HepG2 (cell line): ENCODE measurements around the gene IFNA14. TPM values are rescaled to one million over a fixed set of nuclear protein-coding genes. Genes with fewer than 3 reads are reported as not detected.

Experiments
- ATAC-seq: fragments of 200-7000 bp; cut with Tn5 transposase; 3 replicates; pipeline ENCODE4 v1.9.1; 2020; ENCODE audit warnings: mild to moderate bottlenecking, moderate library complexity
- BruUV-seq: library from RNA; stranded (reverse); fragments of 400-500 nt; replicated peaks from 2 replicates; lab custom pipeline; 2021; lab: Mats Ljungman, UMichigan
- CTCF ChIA-PET: fragments of 300-600 bp; formaldehyde crosslinking; extraction: SDS; loops from one replicate; lab custom pipeline; 2021; ENCODE audit warnings: low total read pairs, inconsistent platforms, low intra/inter-chr PET ratio; lab: Yijun Ruan, JAX
- POLR2A ChIA-PET: fragments of 350-600 bp; sonication (Branson Sonifier 250); formaldehyde crosslinking; loops from one replicate; lab custom pipeline; 2020; ENCODE audit warnings: antibody characterized with exemption, inconsistent platforms; lab: Yijun Ruan, JAX
- DNase-seq: peaks from one replicate; pipeline ENCODE4 v3.0.0-alpha.2; 2015; ENCODE audit warnings: low spot score
- FAIRE-seq: peaks from 3 replicates; lab custom pipeline; 2011; peaks lifted over from hg19 to GRCh38; lab: Jason Lieb, UNC
- H2AFZ ChIP-seq: one replicate; pipeline ENCODE4 v1.6.1; 2011; ENCODE audit warnings: low read length, inconsistent platforms
- H3K27ac ChIP-seq: fragments of 300-600 bp; 3 replicates; pipeline ENCODE4 v1.8.0; 2011; ENCODE audit warnings: mixed run types, mild to moderate bottlenecking, mixed read lengths, low read length, inconsistent platforms; ENCODE audit not compliant: insufficient read depth; ENCODE audit errors: extremely low read length
- H3K27me3 ChIP-seq, 2 experiments: fragments of 200-600 bp in 1 of 2; 2 replicates in 1 of 2; 3 replicates in 1 of 2; pipeline versions ENCODE4 v1.6.0 to v1.8.0; 2011; ENCODE audit warnings: low read length in 2 of 2, mild to moderate bottlenecking in 2 of 2, moderate library complexity in 2 of 2, inconsistent platforms in 1 of 2; ENCODE audit not compliant: insufficient read depth in 2 of 2, control insufficient read depth in 1 of 2
- H3K36me3 ChIP-seq, 2 experiments: fragments of 200-600 bp in 1 of 2; replicated peaks in 1 of 2; 2 replicates in 1 of 2; 3 replicates in 1 of 2; pipeline versions ENCODE4 v1.5.1 to v1.8.0; 2011; ENCODE audit warnings: low read length in 2 of 2, inconsistent platforms in 1 of 2; ENCODE audit not compliant: insufficient read depth in 2 of 2, control insufficient read depth in 1 of 2
- H3K4me1 ChIP-seq: 2 replicates; pipeline ENCODE4 v1.5.1; 2012; ENCODE audit warnings: low read length, inconsistent platforms; ENCODE audit not compliant: insufficient read depth
- H3K4me2 ChIP-seq: 2 replicates; pipeline ENCODE4 v1.6.0; 2011; ENCODE audit warnings: low read depth, low read length, inconsistent platforms
- H3K4me3 ChIP-seq, 3 experiments: fragments of 200-600 bp in 1 of 3; sonication (generic), shearing (Covaris generic) in 1 of 3; replicated peaks in 1 of 3; 2 replicates each; pipeline ENCODE4 v1.5.1; 2011 to 2016; ENCODE audit warnings: low read length in 3 of 3, inconsistent platforms in 2 of 3, low read depth in 2 of 3, mild to moderate bottlenecking in 2 of 3, control low read depth in 1 of 3, mixed read lengths in 1 of 3; ENCODE audit not compliant: insufficient read depth in 1 of 3
- H3K79me2 ChIP-seq: one replicate; pipeline ENCODE4 v1.6.1; 2011; ENCODE audit warnings: low read length, inconsistent platforms; ENCODE audit not compliant: insufficient read depth
- H3K9ac ChIP-seq: 2 replicates; pipeline ENCODE4 v1.6.0; 2011; ENCODE audit warnings: mild to moderate bottlenecking, low read depth, low read length, inconsistent platforms; ENCODE audit not compliant: insufficient read depth
- H3K9me3 ChIP-seq: 2 replicates; pipeline ENCODE4 v1.5.1; 2012; ENCODE audit warnings: mild to moderate bottlenecking, low read length
- H4K20me1 ChIP-seq: 2 replicates; pipeline ENCODE4 v1.6.0; 2011; ENCODE audit warnings: inconsistent platforms, mild to moderate bottlenecking, low read length, moderate library complexity; ENCODE audit not compliant: insufficient read depth
- CBX2 ChIP-seq, 2 experiments: fragments of 200-600 bp in 1 of 2; sonication (generic); formaldehyde crosslinking in 1 of 2; IDR thresholded peaks; 2 replicates each; pipeline versions ENCODE4 v1.7.0 to v1.8.1; 2018 to 2022; ENCODE audit warnings: low read depth in 2 of 2, low read length in 1 of 2, mild to moderate bottlenecking in 1 of 2, missing genetic modification reagents in 1 of 2
- CTCF ChIP-seq: sonication (generic); formaldehyde crosslinking; IDR thresholded peaks from 2 replicates; pipeline ENCODE4 v1.5.0; 2020; ENCODE audit warnings: mild to moderate bottlenecking, missing genetic modification reagents, moderate library complexity
- DRAP1 ChIP-seq: IDR thresholded peaks from 2 replicates; pipeline ENCODE4 v1.6.1; 2016; ENCODE audit warnings: missing genetic modification reagents, missing compliant biosample characterization
- PREB ChIP-seq: sonication (generic); formaldehyde crosslinking; IDR thresholded peaks from 2 replicates; pipeline ENCODE4 v1.4.0; 2020; ENCODE audit warnings: missing genetic modification reagents
- RFXANK ChIP-seq: IDR thresholded peaks from 2 replicates; pipeline ENCODE4 v1.6.1; 2016
- TMF1 ChIP-seq: sonication (generic); formaldehyde crosslinking; IDR thresholded peaks from 2 replicates; pipeline ENCODE4 v1.8.1; 2022; ENCODE audit warnings: low read depth, missing genetic modification reagents
- YEATS2 ChIP-seq: sonication (generic); formaldehyde crosslinking; IDR thresholded peaks from 2 replicates; pipeline ENCODE4 v1.4.0; 2020; ENCODE audit warnings: missing genetic modification reagents, borderline replicate concordance
- ZBTB10 ChIP-seq: sonication (generic); formaldehyde crosslinking; IDR thresholded peaks from 2 replicates; pipeline ENCODE4 v1.4.0; 2020; ENCODE audit warnings: missing genetic modification reagents, borderline replicate concordance
- ZBTB46 ChIP-seq: sonication (generic); formaldehyde crosslinking; IDR thresholded peaks from 2 replicates; pipeline ENCODE4 v1.4.0; 2020; ENCODE audit warnings: mild to moderate bottlenecking, missing genetic modification reagents, borderline replicate concordance
- ZNF235 ChIP-seq: sonication (generic); formaldehyde crosslinking; IDR thresholded peaks from 2 replicates; pipeline ENCODE4 v1.8.1; 2023; ENCODE audit warnings: mild to moderate bottlenecking, missing genetic modification reagents, borderline replicate concordance
- ZNF672 ChIP-seq: sonication (generic); formaldehyde crosslinking; IDR thresholded peaks from 2 replicates; pipeline ENCODE4 v1.8.1; 2022; ENCODE audit warnings: missing genetic modification reagents
- ZNF770 ChIP-seq: sonication (generic); formaldehyde crosslinking; IDR thresholded peaks from 2 replicates; pipeline ENCODE4 v1.5.0; 2020; ENCODE audit warnings: mild to moderate bottlenecking, missing genetic modification reagents
- WGBS: methylation state at CpG from one replicate; pipeline ENCODE4 v1.1.6; 2017; ENCODE audit warnings: low lambda C conversion rate; 5-methylcytosine and 5-hydroxymethylcytosine counted together
- in situ Hi-C: cut with HindIII; loops from 2 replicates; pipeline ENCODE4 v1.10.0; 2017; ENCODE audit warnings: low pct_unique_long_range_greater_than_20kb; ENCODE audit not compliant: extremely low pct_ligation_motif_present
- intact Hi-C: fragments of 100-400 bp; cut with micrococcal nuclease; formaldehyde crosslinking; loops from one replicate; pipeline ENCODE4 v1.10.0; 2022; ENCODE audit not compliant: unreplicated experiment
- polyA plus RNA-seq, 8 experiments: library from polyadenylated mRNA; depleted of rRNA in 3 of 8; stranded (reverse) in 7 of 8; unstranded in 1 of 8; fragments of >200 nt; fragmentation: Illumina TruSeq in 4 of 8; extraction: Trizol in 4 of 8; gene quantifications; 2 replicates each; pipeline versions ENCODE4 v1.2.1 to v1.2.3, GENCODE V29; 2011 to 2016; ENCODE audit warnings: low read depth in 4 of 8, missing spikeins in 1 of 8, mixed read lengths in 1 of 8; ENCODE audit not compliant: insufficient read depth in 1 of 8
- total RNA-seq, 5 experiments: library from RNA; depleted of rRNA; stranded (reverse); fragments of >200 nt; fragmentation: Illumina TruSeq; extraction: Trizol; gene quantifications; 2 replicates each; pipeline ENCODE4 v1.2.3, GENCODE V29; 2016; ENCODE audit warnings: low read depth in 1 of 5

IFNA14 gene
- total and polyA plus RNA-seq, 2 of the 13 experiments (the other 11 are each of a cell fraction or from before 2014, with no cell fraction given), result not detected

GRCh38 chr9:21244836-21245235 is 5.0 kb upstream of the IFNA14 start:
- no peak for DNase-seq
- WGBS, result 0% methylated on average over 2 of the region's 2 CpGs
- TF ChIP-seq ZBTB10 (no peak), CBX2 (IDR thresholded peaks at IDR 0.05; ENCODE audit: low read depth, low read length) (no peak), CBX2 (CRISPR knock-in tag; IDR thresholded peaks at IDR 0.05; ENCODE audit: low read depth) (no peak), ZBTB46 (CRISPR knock-in tag) (no peak), DRAP1 (CRISPR knock-in tag) (no peak), RFXANK (CRISPR knock-in tag) (no peak), ZNF770 (CRISPR knock-in tag) (no peak), CTCF (CRISPR knock-in tag) (no peak), ZNF672 (CRISPR knock-in tag) (no peak), YEATS2 (CRISPR knock-in tag) (no peak), TMF1 (CRISPR knock-in tag) (no peak), ZNF235 (no peak), PREB (CRISPR knock-in tag) (no peak)

More at GRCh38 chr9:21244836-21245235, 5.0 kb upstream of the IFNA14 start:
- in situ Hi-C loops, result no loop called here
- no peaks in the 10 kb centered on the region for H3K36me3 ChIP-seq
- no peak overlapping the region for H3K4me2 ChIP-seq
- H3K27me3 ChIP-seq, result no peaks in the 10 kb centered on the region
- H3K4me1 ChIP-seq, result no peaks in the 10 kb centered on the region
- H4K20me1 ChIP-seq, result no peaks in the 10 kb centered on the region
- no peaks in the 10 kb centered on the region for H3K79me2 ChIP-seq
- no peaks in the 10 kb centered on the region for H3K9me3 ChIP-seq
- intact Hi-C loops, result no loop called here
- ChIA-PET POLR2A (no interaction called here), CTCF (no interaction called here)
- H3K4me3 ChIP-seq, result no peak overlapping the region
- ATAC-seq, result no peak
- H2AFZ ChIP-seq, result no peak overlapping the region
- H3K27ac ChIP-seq, result no peak overlapping the region
- FAIRE-seq, result no peak
- H3K9ac ChIP-seq, result no peak overlapping the region
- no TSS peak for BruUV-seq
